Panc1 (cell line): ENCODE results near the gene LRP1B. TPM values are rescaled to one million over a fixed set of nuclear protein-coding genes. Genes with fewer than 3 reads are reported as not detected.
"Not testable (repeated sequence)": the region's sequence is repeated elsewhere in the genome, so short reads cannot be mapped to it uniquely, and the experiment has no call there.

Experiments used
- ATAC-seq: fragments of 200-7000 bp; cut with Tn5 transposase; 2 replicates; pipeline ENCODE4 v1.9.1; 2020; ENCODE audit warnings: mild to moderate bottlenecking, moderate library complexity
- BruUV-seq: library from RNA; stranded (reverse); fragments of 400-500 nt; replicated peaks from 2 replicates; lab custom pipeline; 2021; lab: Mats Ljungman, UMichigan
- CTCF ChIA-PET: fragments of 300-600 bp; sonication (Branson Sonifier 250); formaldehyde crosslinking; loops from one replicate; lab custom pipeline; 2022; ENCODE audit warnings: antibody characterized with exemption; lab: Charles Lee
- POLR2A ChIA-PET: fragments of 300-600 bp; sonication (Branson Sonifier 250); formaldehyde crosslinking; loops from one replicate; lab custom pipeline; 2022; ENCODE audit warnings: antibody characterized with exemption; lab: Charles Lee
- DNase-seq: peaks from one replicate; pipeline ENCODE4 v3.0.0-alpha.2; 2010; ENCODE audit warnings: low read depth, low spot score
- H3K27ac ChIP-seq: 2 replicates; pipeline ENCODE4 v1.5.1; 2011; ENCODE audit warnings: mild to moderate bottlenecking, low read length, inconsistent platforms
- H3K27me3 ChIP-seq: fragments of 200-500 bp; sonication (Bioruptor generic); 2 replicates; pipeline ENCODE4 v1.6.0; 2014; ENCODE audit warnings: low read length, inconsistent platforms; ENCODE audit not compliant: control insufficient read depth, insufficient read depth
- H3K36me3 ChIP-seq: fragments of 200-500 bp; sonication (Bioruptor generic); 2 replicates; pipeline ENCODE4 v1.5.1; 2014; ENCODE audit warnings: inconsistent platforms, mild to moderate bottlenecking, low read length, moderate library complexity; ENCODE audit not compliant: control insufficient read depth, insufficient read depth
- H3K4me1 ChIP-seq: 2 replicates; pipeline ENCODE4 v1.5.1; 2011; ENCODE audit warnings: inconsistent platforms, mild to moderate bottlenecking, low read length, moderate library complexity; ENCODE audit not compliant: control insufficient read depth, insufficient read depth
- H3K4me3 ChIP-seq, 2 experiments: 2 replicates each; pipeline ENCODE4 v1.5.1; 2011 to 2012; ENCODE audit warnings: low read depth in 2 of 2, low read length in 2 of 2, mild to moderate bottlenecking in 2 of 2, inconsistent platforms in 1 of 2, moderate library complexity in 1 of 2
- H3K9me3 ChIP-seq: fragments of 200-500 bp; sonication (Bioruptor generic); 2 replicates; pipeline ENCODE4 v1.5.1; 2014; ENCODE audit warnings: low read depth, mild to moderate bottlenecking, inconsistent platforms, low read length, moderate library complexity; ENCODE audit not compliant: control insufficient read depth, insufficient read depth
- CTCF ChIP-seq: fragments of 450-650 bp; IDR thresholded peaks from 2 replicates; pipeline ENCODE4 v1.5.1; 2017; ENCODE audit warnings: mild to moderate bottlenecking
- POLR2AphosphoS5 ChIP-seq: IDR thresholded peaks from 2 replicates; pipeline ENCODE4 v1.6.1; 2012; ENCODE audit warnings: mild to moderate bottlenecking, low read depth, low read length, moderate library complexity
- REST ChIP-seq, 2 experiments: IDR thresholded peaks; 2 replicates each; pipeline ENCODE4 v1.6.1; 2011 to 2012; ENCODE audit warnings: low read depth in 2 of 2, control low read depth in 1 of 2, low read length in 1 of 2, mild to moderate bottlenecking in 1 of 2, moderate library complexity in 1 of 2; ENCODE audit not compliant: insufficient read depth in 1 of 2
- SIN3A ChIP-seq: IDR thresholded peaks from 2 replicates; pipeline ENCODE4 v1.6.1; 2012; ENCODE audit warnings: low read depth, mild to moderate bottlenecking, low read length, moderate library complexity, borderline replicate concordance; ENCODE audit not compliant: insufficient read depth
- TCF7L2 ChIP-seq: IDR thresholded peaks from 2 replicates; pipeline ENCODE4 v1.6.1; 2011; ENCODE audit warnings: mild to moderate bottlenecking, low read depth, low read length, inconsistent platforms
- in situ Hi-C: cut with HindIII; loops from 2 replicates; pipeline ENCODE4 v1.10.0; 2016; ENCODE audit warnings: low sequenced_read_pairs, low pct_unique_long_range_greater_than_20kb
- intact Hi-C: fragments of 100-400 bp; cut with micrococcal nuclease; formaldehyde crosslinking; loops from one replicate; pipeline ENCODE4 v1.10.0; 2022; ENCODE audit not compliant: unreplicated experiment
- total RNA-seq: library from RNA; stranded (reverse); gene quantifications from one replicate; pipeline ENCODE4 v1.2.1, GENCODE V29; 2021; ENCODE audit not compliant: unreplicated experiment

Gene LRP1B
- total RNA-seq, 1 experiment from 2014 or later: 0.54 TPM

- intact Hi-C loops: no loop called here
- CTCF ChIA-PET: no interaction called here
- no peak overlapping the region for H3K4me3 ChIP-seq
Observed at GRCh38 chr2:142088058-142088568, 42.7 kb downstream of the LRP1B start.

GRCh38 chr2:142087585-142087984 lies 43.2 kb downstream of the LRP1B start:
- H3K27me3 ChIP-seq, BruUV-seq: not testable (repeated sequence)

More at GRCh38 chr2:142088058-142088568, 42.7 kb downstream of the LRP1B start:
- in situ Hi-C loops: no loop called here
- no peaks in the 10 kb centered on the region for H3K9me3 ChIP-seq
- no TSS peak for BruUV-seq
- POLR2A ChIA-PET: no interaction called here
- ATAC-seq: no peak
- H3K4me1 ChIP-seq: no peaks in the 10 kb centered on the region
- H3K36me3 ChIP-seq: no peaks in the 10 kb centered on the region
- DNase-seq: no peak
- H3K27me3 ChIP-seq: no peaks in the 10 kb centered on the region
- no peak for TF ChIP-seq CTCF
- no peak for TF ChIP-seq REST (IDR thresholded peaks at IDR 0.05; ENCODE audit: insufficient read depth in 1 of 2, low read depth in 2 of 2, low read length in 1 of 2)
- no peak for TF ChIP-seq SIN3A
- no peak overlapping the region for H3K27ac ChIP-seq

GRCh38 chr2:142082368-142082767 lies 48.4 kb downstream of the LRP1B start:
- no peak overlapping the region for H3K4me3 ChIP-seq
- BruUV-seq: no TSS peak
- intact Hi-C loops: no loop called here
- ATAC-seq: no peak
- POLR2A ChIA-PET: no interaction called here
- no peaks in the 10 kb centered on the region for H3K9me3 ChIP-seq
- no peaks in the 10 kb centered on the region for H3K27me3 ChIP-seq
- TF ChIP-seq POLR2AphosphoS5 (no peak), REST (IDR thresholded peaks at IDR 0.05; ENCODE audit: insufficient read depth in 1 of 2, low read depth in 2 of 2, low read length in 1 of 2) (no peak), SIN3A (no peak), TCF7L2 (no peak), CTCF (no peak)
- H3K4me1 ChIP-seq: no peaks in the 10 kb centered on the region
- in situ Hi-C loops: no loop called here
- no peaks in the 10 kb centered on the region; the same call in 1 of the 2 replicates for H3K36me3 ChIP-seq
- CTCF ChIA-PET: no interaction called here
- DNase-seq: no peak
- H3K27ac ChIP-seq: no peak overlapping the region

More at GRCh38 chr2:142087585-142087984, 43.2 kb downstream of the LRP1B start:
- H3K36me3 ChIP-seq, H3K4me1 ChIP-seq, CTCF ChIA-PET, DNase-seq, H3K9me3 ChIP-seq, in situ Hi-C loops, H3K4me3 ChIP-seq, POLR2A ChIA-PET, intact Hi-C loops, ATAC-seq, H3K27ac ChIP-seq: not testable (repeated sequence)
